Esophagus muscularis mucosa (tissue), 4 donors: ENCODE results near the gene TSPAN17. TPM values are rescaled to one million over a fixed set of nuclear protein-coding genes. Genes with fewer than 3 reads are reported as not detected.

ENCODE experiments used
- DNase-seq: peaks from one replicate; pipeline ENCODE4 v3.0.0-alpha.2; 2017; ENCODE audit errors: extremely low spot score
- H3K27ac ChIP-seq, 4 donors: fragments of 200-600 bp; sonication (generic); replicated peaks in 1 of 4; 1 replicate in 3 of 4; 2 replicates in 1 of 4; pipeline ENCODE4 v1.5.1; 2016 to 2019; ENCODE audit warnings: mild to moderate bottlenecking in 1 of 4
- H3K27me3 ChIP-seq, 4 donors: fragments of 200-600 bp; sonication (generic); one replicate each; pipeline versions ENCODE4 v1.5.1 to v1.6.0; 2016 to 2019
- H3K36me3 ChIP-seq, 4 donors: fragments of 200-600 bp; sonication (generic); one replicate each; pipeline ENCODE4 v1.5.1; 2016 to 2019
- H3K4me1 ChIP-seq, 4 donors: fragments of 200-600 bp; sonication (generic); one replicate each; pipeline ENCODE4 v1.5.1; 2016 to 2019
- H3K4me3 ChIP-seq, 4 donors: fragments of 200-600 bp; sonication (generic); 1 replicate in 2 of 4; 2 replicates in 2 of 4; pipeline ENCODE4 v1.5.1; 2016 to 2019; ENCODE audit warnings: mild to moderate bottlenecking in 4 of 4, moderate library complexity in 1 of 4
- H3K9me3 ChIP-seq, 4 donors: fragments of 200-600 bp; sonication (generic); 1 replicate in 3 of 4; 2 replicates in 1 of 4; pipeline ENCODE4 v1.5.1; 2016 to 2019
- EP300 ChIP-seq: sonication (generic); formaldehyde crosslinking; IDR thresholded peaks from one replicate; pipeline ENCODE4 v1.6.1; 2017; ENCODE audit warnings: antibody characterized with exemption
- POLR2A ChIP-seq: fragments of 450-650 bp; IDR thresholded peaks from one replicate; pipeline ENCODE4 v1.6.1; 2017; ENCODE audit warnings: antibody characterized with exemption, moderate library complexity, mild to moderate bottlenecking, low read depth
- POLR2AphosphoS5 ChIP-seq, 2 donors: sonication (generic); formaldehyde crosslinking; IDR thresholded peaks; one replicate each; pipeline ENCODE4 v1.6.1; 2017; ENCODE audit warnings: antibody characterized with exemption in 2 of 2
- WGBS: methylation state at CpG from one replicate; pipeline ENCODE4 v1.1.5; 2018; 5-methylcytosine and 5-hydroxymethylcytosine counted together
- intact Hi-C: fragments of 100-400 bp; cut with DNase I; formaldehyde crosslinking; loops from one replicate; pipeline ENCODE4 v1.15.1; 2023
- total RNA-seq, 4 donors: library from RNA; depleted of rRNA; stranded (reverse); fragments of >200 nt; gene quantifications; one replicate each; pipeline versions ENCODE4 v1.1.0 to v1.2.1, GENCODE V29; 2016
- TF ChIP-seq, protein P1 (sequence below), 3 experiments: fragments of 200-600 bp in 2 of 3; fragments of 450-650 bp in 1 of 3; sonication (generic) in 2 of 3; IDR thresholded peaks; one replicate each; pipeline ENCODE4 v1.5.1; 2017 to 2019; ENCODE audit warnings: antibody characterized with exemption in 3 of 3, mild to moderate bottlenecking in 2 of 3, moderate library complexity in 1 of 3

The TSPAN17 gene
- total RNA-seq, 4 donors from 2014 or later, result 8.3 to 18.6 (median 14.8) TPM

GRCh38 chr5:176647843-176648473 is 674 bp downstream of the TSPAN17 start:
- Histone ChIP-seq H3K27me3 (no peaks in the 10 kb centered on the region), H3K27ac (peak overlapping the region; percentile 80 to 87 (median 83)), H3K9me3 (no peaks in the 10 kb centered on the region), H3K4me3 (peak overlapping the region; percentile 78 to 85 (median 84)), H3K36me3 (peaks cover 0 to 9% (median 4%) of the 10 kb centered on the region in 4 donors), H3K4me1 (peaks cover 17 to 47% (median 39%) of the 10 kb centered on the region in 4 donors)
- 3% methylated on average over 11 of the region's 20 CpGs for WGBS
- no peak for DNase-seq
- no peak for TF ChIP-seq POLR2AphosphoS5 (IDR thresholded peaks at IDR 0.05)
- TF ChIP-seq EP300, result no peak
- TF ChIP-seq, protein P1, sequence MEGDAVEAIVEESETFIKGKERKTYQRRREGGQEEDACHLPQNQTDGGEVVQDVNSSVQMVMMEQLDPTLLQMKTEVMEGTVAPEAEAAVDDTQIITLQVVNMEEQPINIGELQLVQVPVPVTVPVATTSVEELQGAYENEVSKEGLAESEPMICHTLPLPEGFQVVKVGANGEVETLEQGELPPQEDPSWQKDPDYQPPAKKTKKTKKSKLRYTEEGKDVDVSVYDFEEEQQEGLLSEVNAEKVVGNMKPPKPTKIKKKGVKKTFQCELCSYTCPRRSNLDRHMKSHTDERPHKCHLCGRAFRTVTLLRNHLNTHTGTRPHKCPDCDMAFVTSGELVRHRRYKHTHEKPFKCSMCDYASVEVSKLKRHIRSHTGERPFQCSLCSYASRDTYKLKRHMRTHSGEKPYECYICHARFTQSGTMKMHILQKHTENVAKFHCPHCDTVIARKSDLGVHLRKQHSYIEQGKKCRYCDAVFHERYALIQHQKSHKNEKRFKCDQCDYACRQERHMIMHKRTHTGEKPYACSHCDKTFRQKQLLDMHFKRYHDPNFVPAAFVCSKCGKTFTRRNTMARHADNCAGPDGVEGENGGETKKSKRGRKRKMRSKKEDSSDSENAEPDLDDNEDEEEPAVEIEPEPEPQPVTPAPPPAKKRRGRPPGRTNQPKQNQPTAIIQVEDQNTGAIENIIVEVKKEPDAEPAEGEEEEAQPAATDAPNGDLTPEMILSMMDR (IDR thresholded peaks at IDR 0.05), result no peak
- no peak for TF ChIP-seq POLR2A
- intact Hi-C loops, result loop anchor here (2.0 to 5.0 kb wide), 2 partner anchors 73 to 106 kb away; no protein-coding TSS in a partner anchor

DNA sequence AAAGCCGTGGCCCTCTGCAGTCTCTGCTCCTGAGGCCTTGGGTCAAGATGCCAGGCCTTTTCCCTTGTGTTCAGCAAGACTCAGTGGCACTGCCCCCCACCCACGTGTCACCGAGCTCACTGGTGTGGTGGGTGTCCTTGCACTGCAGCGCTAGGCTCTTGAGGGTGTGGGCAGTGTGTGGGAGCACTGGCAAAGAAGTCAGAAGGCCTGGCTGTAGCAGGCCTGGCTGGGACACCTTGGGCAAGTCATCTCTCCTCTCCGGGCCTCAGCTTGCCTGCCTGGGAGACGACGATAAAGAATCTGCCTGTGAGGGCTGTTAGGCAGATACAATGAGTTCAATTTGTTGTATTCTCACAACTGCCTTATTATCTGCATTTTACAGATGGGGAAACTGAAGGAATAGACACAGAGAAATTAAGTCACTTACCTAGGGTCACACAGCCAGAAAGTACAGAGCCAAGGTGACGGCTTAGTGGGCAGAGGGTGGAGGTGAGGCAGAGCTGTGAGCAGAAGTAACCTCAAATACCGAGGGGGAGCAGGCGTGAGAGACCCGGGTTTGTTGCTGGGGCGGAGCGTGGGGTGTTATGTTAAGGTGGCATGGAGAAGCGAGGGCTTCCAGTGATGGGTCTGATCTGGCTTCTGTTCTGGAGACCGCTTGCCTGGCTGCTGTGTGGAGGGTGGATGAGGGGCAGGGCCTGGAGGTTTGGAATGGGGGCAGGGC is 1.4 kb downstream of the TSPAN17 start:
- no peak for TF ChIP-seq POLR2AphosphoS5 (IDR thresholded peaks at IDR 0.05)
- TF ChIP-seq EP300, result no peak
- TF ChIP-seq, protein P1 (IDR thresholded peaks at IDR 0.05), result no peak
- no peak for TF ChIP-seq POLR2A
- Histone ChIP-seq H3K27ac (peak overlapping the region; percentile 80 to 87 (median 83)), H3K9me3 (no peaks in the 10 kb centered on the region), H3K27me3 (no peaks in the 10 kb centered on the region), H3K4me3 (peak overlapping the region; percentile 78 to 85 (median 84)), H3K4me1 (peaks cover 17 to 47% (median 39%) of the 10 kb centered on the region in 4 donors), H3K36me3 (peaks cover 4 to 15% (median 11%) of the 10 kb centered on the region in 4 donors)
- no peak for DNase-seq
- 78% methylated on average over 12 of the region's 15 CpGs for WGBS
- intact Hi-C loops, result loop anchor here (5.0 kb wide), 1 partner anchor 106 kb away; no protein-coding TSS in a partner anchor

DNA sequence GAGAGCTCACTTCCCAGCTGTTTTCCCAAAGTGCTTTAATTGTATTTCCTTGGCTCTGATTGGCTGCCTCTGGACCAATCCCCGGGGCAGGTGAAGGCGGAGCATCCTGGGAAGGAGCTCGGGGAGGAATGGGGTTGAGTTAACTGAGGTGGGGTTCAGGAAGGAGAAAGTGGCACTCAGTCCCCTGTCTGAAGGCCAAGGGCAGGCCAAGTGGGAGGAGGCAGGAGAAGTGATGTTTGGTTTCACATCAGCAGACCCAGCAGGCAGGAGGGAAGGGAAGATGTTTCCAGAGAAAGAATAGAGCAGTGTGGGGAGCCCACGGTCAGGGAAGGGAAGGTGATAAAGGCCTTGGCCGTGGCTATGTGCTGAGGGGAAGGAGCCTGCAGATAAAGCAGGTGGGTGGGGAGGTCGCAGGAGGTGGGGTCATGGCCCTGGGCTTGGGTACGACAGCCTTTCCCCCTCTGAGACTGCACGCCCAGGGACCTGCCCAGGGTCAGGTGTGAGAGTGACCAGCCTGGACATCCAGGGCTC is 3.1 kb downstream of the TSPAN17 start:
- no peaks in the 10 kb centered on the region for H3K9me3 ChIP-seq
- intact Hi-C loops, result no loop called here
- DNase-seq, result no peak
- WGBS, result 83% methylated on average over 8 of the region's 8 CpGs
- H3K4me1 ChIP-seq, result peaks cover 17 to 47% (median 39%) of the 10 kb centered on the region in 4 donors
- H3K4me3 ChIP-seq, result no peak overlapping the region
- H3K27ac ChIP-seq, result no peak overlapping the region
- H3K27me3 ChIP-seq, result no peaks in the 10 kb centered on the region
- H3K36me3 ChIP-seq, result peaks cover 7 to 33% (median 28%) of the 10 kb centered on the region in 4 donors
- no peak for TF ChIP-seq POLR2A
- no peak for TF ChIP-seq EP300
- no peak for TF ChIP-seq POLR2AphosphoS5 (IDR thresholded peaks at IDR 0.05)
- TF ChIP-seq, protein P1 (IDR thresholded peaks at IDR 0.05), result no peak

DNA sequence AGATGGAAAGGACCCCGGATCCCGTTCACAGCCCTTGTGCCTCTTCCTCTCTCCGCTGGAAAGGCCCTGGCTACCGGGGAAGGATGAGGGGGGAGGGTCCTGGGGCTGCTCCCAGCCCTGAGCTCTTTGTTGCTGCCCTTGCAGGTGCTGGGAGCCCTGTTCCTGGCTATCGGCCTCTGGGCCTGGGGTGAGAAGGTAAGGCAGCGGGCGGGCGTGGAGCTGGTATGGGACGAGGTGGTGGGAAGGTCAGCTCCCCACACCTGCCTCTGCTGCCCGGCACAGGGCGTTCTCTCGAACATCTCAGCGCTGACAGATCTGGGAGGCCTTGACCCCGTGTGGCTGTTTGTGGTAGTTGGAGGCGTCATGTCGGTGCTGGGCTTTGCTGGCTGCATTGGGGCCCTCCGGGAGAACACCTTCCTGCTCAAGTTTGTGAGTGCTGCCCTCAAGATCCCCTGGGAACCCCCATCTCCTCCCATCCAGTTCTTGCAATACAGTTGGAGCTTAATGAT is 4.2 kb downstream of the TSPAN17 start:
- no peak for DNase-seq
- TF ChIP-seq, protein P1 (IDR thresholded peaks at IDR 0.05), result no peak
- TF ChIP-seq EP300, result no peak
- no peak for TF ChIP-seq POLR2A
- TF ChIP-seq POLR2AphosphoS5 (IDR thresholded peaks at IDR 0.05), result no peak
- intact Hi-C loops, result no loop called here
- Histone ChIP-seq H3K27ac (no peak overlapping the region), H3K27me3 (no peaks in the 10 kb centered on the region), H3K9me3 (no peaks in the 10 kb centered on the region), H3K4me3 (no peak overlapping the region), H3K36me3 (peaks cover 7 to 44% (median 39%) of the 10 kb centered on the region in 4 donors), H3K4me1 (peaks cover 17 to 44% (median 37%) of the 10 kb centered on the region in 4 donors)
- 85% methylated on average over 12 of the region's 17 CpGs for WGBS
